Activated CD8-positive, alpha-beta memory T cell treated with anti-CD3 and anti-CD28 coated beads for 48 hours (primary cell): ENCODE measurements around the gene BMP6.

Experiments
- DNase-seq, 3 experiments: peaks; one replicate each; pipeline ENCODE4 v3.0.0-alpha.2; 2020; ENCODE audit warnings: low read depth in 2 of 3, low spot score in 2 of 3

Gene BMP6

DNA sequence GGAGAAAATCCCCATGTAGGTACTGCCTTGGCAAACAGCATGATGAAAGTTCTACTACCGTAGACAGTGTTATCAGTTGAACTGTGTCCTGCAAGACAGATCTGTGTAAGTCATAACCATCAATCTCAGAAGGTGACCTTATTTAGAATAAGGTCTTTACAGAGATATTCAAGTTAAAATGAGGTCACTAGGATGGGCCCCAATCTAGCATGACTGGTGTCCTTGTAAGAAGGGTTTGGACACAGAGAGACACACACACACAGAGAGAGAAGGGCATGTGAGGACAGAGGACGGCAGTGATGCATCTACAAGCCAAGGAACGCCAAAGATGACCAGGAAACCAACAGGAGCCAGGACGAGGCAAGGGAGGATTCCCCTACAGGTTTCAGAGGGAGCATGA, 175.9 kb downstream of the BMP6 start:
- DNase-seq = no peak

- no peak for DNase-seq
These were observed 176.3 kb downstream of the BMP6 start for GRCh38 chr6:7902221-7902620.

DNA sequence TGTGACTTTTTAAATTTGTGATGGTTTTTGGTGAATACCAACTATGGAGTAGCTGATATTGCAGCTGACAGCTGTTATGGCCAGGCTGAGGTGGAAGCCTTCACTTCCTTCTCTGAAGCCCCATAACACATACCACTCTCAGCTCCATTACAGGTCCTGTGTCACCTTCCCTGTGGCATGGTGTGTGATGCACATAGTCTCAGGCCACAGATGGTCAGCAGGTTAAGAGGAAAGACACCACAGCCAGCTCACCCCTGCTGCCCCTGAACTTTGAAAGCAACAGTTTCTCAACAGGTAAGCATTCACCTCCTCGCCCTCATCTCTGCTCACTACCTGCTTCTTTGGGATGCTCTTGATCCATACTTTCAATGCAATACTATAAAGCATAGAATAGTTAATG, 177.0 kb downstream of the BMP6 start:
- no peak for DNase-seq

GRCh38 chr6:7903673-7904072, 177.8 kb downstream of the BMP6 start:
- no peak for DNase-seq

DNA sequence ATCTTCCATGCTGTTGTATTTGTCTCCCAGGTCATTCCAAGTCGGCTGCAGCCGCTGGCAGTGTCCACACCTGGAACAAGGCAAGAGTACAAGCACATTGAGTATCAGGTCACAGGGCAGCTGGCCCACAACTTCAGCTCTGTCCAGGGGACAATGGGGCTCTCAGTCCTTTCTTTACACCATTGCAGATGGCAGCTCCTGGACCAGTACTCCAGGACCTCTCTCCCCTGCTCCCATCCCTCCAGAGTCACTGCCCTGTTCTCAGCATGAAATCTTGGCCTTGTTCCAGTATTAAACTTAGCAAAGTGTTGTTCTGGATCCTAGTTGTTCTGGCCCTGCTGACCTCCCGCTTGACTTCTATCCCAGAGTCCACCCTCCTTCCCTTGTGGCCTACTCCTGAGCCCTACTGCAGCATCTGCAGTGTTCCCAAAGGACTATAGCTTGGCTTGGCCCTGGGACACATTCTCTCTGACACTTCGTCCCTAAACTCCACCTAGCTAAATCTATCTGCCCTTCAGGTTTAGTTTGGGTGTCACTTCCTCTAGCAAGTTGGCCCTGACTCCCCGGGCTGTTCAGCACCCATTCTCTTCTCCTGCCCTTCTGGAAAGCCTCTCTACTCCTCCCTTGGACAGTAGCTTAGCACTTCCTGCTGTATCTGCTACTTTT, 178.9 kb downstream of the BMP6 start:
- no peak for DNase-seq

DNA sequence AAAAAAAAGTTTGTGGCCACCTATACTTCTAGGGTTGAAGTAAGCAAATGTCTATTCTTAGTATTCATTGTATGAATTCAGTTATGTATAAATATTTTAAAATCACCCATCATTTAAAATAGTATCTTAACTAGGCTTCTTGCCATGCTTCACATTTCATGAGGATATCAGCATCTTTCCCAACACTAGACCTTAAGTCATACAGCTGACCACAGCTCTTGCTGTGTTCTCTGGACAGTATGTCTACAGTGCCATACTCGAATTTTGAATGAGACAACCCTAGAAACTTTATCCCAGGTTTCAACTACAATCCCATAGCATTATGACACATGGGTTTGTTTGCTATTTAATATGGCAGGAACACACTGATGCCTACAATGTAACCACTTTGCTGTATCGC, 179.5 kb downstream of the BMP6 start:
- DNase-seq = no peak

GRCh38 chr6:7906741-7907140, 180.8 kb downstream of the BMP6 start:
- no peak for DNase-seq

DNA sequence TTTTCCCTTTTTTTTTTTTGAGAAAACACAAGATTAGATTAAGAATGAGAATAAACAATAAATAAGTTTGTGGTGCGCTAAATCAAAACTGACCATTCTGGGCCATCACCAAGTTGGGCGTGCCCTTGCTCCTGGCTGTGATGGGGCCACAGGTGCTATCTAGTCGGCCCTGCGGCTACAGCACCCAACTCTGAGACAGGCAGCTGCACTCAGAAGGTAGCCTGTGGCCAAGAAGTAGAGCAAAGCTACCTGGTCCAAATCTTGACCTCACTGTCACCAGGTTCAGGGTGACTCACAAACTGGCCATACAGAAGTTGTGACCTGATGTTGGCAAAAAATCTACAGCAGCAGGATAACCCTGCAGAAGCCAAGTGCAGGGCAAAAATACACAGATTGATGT, 181.3 kb downstream of the BMP6 start:
- no peak for DNase-seq

DNA sequence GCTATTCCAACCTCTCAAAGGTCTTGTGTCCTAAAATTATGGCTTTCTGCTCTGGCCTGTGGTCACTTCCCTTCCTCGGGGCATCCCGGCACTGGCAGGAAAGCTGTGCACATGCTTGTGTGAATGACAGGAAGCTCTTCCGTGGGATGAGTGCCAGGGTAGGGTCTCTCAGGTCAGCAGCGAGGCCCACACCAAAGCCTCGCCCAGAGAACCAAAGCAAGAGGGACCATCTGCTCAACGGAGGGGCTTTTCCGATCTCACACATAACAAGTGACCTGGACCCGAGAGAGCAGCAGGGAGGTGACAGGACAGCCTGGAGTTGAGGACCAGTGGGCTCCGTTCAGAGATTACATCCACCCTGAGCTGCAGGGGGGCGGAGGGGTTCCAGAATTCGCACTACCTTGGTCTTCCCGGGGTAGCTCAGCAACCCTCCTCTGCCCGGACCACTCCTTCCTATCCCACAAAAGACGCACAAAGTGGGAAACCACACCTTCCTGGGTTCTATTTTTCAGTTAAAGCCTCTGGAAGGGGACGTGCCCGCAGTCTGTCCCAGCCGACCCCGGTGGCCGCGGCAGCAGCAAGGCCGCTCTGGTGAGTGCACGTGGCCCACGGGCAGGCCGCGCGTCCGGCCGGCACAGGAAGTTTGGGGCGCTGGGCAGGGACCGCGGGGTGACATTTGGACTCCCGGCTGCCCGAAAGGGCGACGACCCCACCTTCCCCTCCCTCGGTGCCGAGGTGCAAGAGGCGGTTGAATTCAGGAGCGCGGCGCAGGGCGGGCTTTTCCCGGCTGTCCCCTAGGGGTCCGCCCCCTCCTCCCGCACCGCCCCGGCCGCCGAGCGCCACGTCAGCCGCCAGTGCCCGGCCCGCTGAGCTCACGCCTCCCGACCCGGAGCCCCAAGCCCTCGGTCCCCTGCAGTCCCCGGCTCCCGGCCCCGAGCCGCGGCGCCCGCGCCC, 183.7 kb downstream of the BMP6 start:
- peak; percentile 22 to 39 (median 24) for DNase-seq

- no peak for DNase-seq
These were observed 184.4 kb downstream of the BMP6 start for GRCh38 chr6:7910298-7910653.

GRCh38 chr6:7910654-7911344, 184.9 kb downstream of the BMP6 start, which contains the start of gene TXNDC5:
TXNDC5 (minus strand) TSS chr6:7910788; CDS start chr6:7910776, 12 bp downstream.
- DNase-seq = peak; percentile 35 to 54 (median 44)

GRCh38 chr6:7911345-7911725, 185.4 kb downstream of the BMP6 start:
- no peak for DNase-seq

- DNase-seq = no peak
These were observed 186.1 kb downstream of the BMP6 start for GRCh38 chr6:7912024-7912423.

DNA sequence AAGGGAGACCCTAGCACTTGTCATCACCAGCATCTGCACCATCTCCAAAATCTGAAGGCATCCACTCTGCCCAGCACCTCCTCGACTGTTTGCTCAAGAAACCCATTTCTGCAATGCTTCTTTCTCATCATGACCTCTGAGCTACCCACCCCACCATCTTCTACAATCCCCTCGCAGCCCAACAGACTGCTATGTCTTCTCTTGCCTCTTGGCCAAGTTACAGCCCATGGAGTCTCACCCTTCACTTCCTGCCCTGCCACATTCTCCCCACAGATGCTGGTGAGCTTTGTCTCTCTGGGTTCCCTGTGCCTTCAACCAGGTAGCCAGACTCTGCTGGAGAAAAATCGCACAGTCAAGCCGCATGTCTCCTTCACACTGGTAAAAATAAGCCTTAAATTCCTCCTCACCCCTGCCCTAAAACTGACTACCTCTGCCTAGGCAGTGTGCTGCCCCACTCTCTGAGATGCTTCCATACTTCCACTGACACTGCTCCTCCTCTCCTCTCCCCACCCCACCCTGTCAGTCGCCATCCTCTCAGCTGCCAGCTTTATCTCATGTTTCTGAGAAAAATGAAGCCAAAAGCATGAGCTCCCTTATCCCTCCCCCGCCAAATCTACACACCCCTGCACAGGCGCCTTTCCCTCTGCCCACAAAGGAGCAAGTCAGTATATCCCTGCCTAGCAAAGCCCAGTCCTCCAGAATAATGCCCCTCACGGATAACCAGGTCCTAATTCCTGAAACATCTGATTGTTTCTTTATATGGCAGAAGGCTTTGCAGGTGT, 187.0 kb downstream of the BMP6 start:
- DNase-seq = no peak

DNA sequence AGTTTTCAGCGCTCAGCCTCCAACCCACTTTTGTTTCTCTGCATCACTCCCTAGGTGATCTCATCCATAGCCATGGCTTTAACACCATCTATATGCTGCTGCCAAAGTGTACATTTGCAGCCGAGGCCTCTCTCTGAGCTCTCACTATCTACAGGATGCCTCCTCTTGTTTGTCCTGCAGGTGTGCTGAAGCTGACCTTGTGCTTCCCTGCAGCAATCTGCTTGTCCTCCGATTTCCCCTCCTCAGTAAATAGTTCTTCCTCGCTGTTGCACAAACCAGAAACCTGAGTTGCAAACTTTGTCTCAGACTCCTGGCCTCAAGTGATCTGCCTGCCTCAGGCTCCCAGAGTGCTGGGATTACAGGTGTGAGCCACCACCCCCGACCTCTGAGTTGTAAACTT, 188.4 kb downstream of the BMP6 start:
- DNase-seq = no peak

DNA sequence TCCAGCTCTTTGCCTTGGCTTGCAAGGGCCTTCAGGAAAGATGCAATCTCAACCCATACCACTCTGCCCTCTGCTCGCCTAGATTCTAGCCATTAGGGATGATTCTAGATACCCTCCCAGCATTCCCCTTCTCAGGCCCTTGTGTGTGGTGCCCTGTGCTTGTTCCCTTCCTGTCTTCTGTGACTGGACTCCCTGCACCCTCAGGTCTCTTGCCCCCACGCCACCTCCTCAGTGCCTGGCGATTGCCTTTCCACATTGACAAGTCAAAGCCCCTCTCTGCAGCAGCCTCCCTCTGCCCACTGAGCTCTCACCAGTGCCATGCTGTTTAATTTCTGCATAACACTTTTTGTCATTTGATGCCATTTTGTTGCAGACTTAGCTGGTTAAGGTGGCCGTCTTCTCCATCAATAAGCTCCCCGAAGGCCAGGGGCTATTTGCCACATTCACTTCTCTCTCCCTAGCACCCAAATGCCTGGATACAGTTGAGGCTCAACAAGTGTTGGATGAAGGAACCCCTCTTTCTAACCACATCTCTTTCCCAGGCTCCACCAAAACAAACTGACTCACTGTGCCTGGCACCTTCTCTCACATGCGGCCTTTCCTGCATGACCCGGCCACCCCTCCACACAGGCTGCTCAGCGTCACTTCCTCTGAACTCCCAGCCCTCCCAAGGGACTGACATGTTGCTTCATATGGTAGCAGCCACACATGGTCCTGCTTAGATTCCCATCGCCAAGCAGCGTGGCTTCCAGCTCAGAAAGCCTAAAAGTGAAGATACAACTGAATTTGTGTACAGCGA, 189.3 kb downstream of the BMP6 start:
- DNase-seq = no peak

- no peak for DNase-seq
These were observed 191.1 kb downstream of the BMP6 start for GRCh38 chr6:7916959-7917358.

DNA sequence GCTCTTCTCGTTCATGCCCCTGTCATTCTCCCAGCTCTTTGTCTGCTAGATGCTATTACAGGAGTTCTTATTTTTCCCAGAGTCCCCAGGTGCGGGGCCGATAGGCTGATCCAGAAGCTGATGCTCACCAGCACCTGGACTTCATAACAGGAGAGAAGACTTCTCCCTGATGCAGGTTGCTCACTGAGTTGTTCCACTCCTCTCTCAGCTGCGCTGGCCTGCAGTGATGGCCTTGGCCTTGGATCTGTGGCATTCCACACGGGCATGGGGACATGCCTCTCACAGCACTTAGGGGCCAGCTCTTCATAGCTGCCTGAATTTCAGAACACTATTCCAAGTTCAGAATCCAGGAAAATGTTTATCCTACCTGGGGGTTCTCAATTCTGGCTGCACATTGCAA, 191.8 kb downstream of the BMP6 start:
- DNase-seq = no peak

DNA sequence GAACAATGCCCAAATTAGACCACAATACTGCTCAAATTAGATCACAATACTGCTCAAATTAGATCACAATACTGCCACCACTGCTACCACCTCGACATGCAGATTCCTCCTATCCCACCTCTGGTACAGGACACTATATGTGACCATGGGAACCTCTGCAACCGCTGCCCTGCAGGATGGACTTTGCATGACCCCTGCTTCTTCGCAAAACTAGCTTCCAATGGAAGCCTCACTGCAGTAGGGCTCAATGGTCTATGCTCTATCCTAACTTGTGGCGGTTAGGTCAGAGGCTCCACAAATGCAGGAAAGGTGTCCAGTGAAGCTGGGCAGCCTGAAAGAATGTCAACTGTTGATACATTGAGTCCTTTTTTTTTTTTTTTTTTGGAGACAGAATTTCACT, 192.5 kb downstream of the BMP6 start:
- DNase-seq = no peak

GRCh38 chr6:7919871-7920270, 194.0 kb downstream of the BMP6 start:
- DNase-seq = no peak
